ENCODE results near the gene SLC2A1. TPM values are rescaled to one million over a fixed set of nuclear protein-coding genes. Genes with fewer than 3 reads are reported as not detected.

SLC2A1 gene
- total RNA-seq, 1 donor from 2014 or later: 49.7 TPM

- DNase-seq (ENCODE audit: low spot score, unreplicated experiment): no peak
- H3K4me1 Mint-ChIP-seq (ENCODE audit: low read depth): no peaks in the 10 kb centered on the region
- no peaks in the 10 kb centered on the region for H3K36me3 Mint-ChIP-seq (ENCODE audit: insufficient read depth)
- no peak overlapping the region for H3K4me3 Mint-ChIP-seq (ENCODE audit: low read depth)
- TF ChIP-seq, protein P1, sequence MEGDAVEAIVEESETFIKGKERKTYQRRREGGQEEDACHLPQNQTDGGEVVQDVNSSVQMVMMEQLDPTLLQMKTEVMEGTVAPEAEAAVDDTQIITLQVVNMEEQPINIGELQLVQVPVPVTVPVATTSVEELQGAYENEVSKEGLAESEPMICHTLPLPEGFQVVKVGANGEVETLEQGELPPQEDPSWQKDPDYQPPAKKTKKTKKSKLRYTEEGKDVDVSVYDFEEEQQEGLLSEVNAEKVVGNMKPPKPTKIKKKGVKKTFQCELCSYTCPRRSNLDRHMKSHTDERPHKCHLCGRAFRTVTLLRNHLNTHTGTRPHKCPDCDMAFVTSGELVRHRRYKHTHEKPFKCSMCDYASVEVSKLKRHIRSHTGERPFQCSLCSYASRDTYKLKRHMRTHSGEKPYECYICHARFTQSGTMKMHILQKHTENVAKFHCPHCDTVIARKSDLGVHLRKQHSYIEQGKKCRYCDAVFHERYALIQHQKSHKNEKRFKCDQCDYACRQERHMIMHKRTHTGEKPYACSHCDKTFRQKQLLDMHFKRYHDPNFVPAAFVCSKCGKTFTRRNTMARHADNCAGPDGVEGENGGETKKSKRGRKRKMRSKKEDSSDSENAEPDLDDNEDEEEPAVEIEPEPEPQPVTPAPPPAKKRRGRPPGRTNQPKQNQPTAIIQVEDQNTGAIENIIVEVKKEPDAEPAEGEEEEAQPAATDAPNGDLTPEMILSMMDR (IDR thresholded peaks at IDR 0.05; ENCODE audit: unreplicated experiment): no peak
- H3K27me3 Mint-ChIP-seq: no peaks in the 10 kb centered on the region
- H3K27ac Mint-ChIP-seq: no peak overlapping the region
- peaks cover 9% of the 10 kb centered on the region for H3K9me3 Mint-ChIP-seq (ENCODE audit: low read depth)
Observed at GRCh38 chr1:42917241-42917495, 41.5 kb downstream of the SLC2A1 start.

- Mint-ChIP-seq H3K9me3 (ENCODE audit: low read depth) (peaks cover 9% of the 10 kb centered on the region), H3K27ac (no peak overlapping the region), H3K27me3 (no peaks in the 10 kb centered on the region), H3K36me3 (ENCODE audit: insufficient read depth) (no peaks in the 10 kb centered on the region), H3K4me1 (ENCODE audit: low read depth) (no peaks in the 10 kb centered on the region), H3K4me3 (ENCODE audit: low read depth) (no peak overlapping the region)
- TF ChIP-seq, protein P1 (IDR thresholded peaks at IDR 0.05; ENCODE audit: unreplicated experiment): no peak
- DNase-seq (ENCODE audit: low spot score, unreplicated experiment): no peak
Observed at GRCh38 chr1:42915456-42915855, 43.2 kb downstream of the SLC2A1 start.

DNA sequence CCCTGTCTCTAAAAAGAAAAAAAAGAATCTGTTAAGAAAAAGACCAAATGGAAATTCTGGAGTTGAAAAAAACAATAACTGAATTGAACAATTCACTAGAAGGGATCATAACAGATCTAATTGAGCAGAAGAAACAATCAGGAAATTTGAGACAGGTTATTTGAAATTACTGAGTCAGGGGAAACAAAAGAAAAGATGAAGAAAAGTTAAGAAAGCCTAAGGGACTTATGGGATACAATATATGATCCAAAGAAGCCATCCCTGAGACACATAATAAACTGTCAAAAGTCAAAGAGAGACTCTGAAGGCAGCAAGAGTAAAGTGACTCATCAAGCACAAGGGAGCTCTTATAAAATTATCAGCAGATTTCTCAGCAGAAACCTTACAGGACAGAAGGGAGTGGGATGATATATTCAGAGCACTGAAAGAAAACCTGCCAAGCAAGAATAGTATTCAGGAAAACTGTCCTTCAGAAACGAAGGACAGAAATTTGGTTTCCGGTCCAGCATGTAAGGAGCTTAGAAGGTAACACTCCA lies 44.5 kb downstream of the SLC2A1 start:
- no peaks in the 10 kb centered on the region for H3K27me3 Mint-ChIP-seq
- H3K9me3 Mint-ChIP-seq (ENCODE audit: low read depth): peaks cover 9% of the 10 kb centered on the region
- H3K36me3 Mint-ChIP-seq (ENCODE audit: insufficient read depth): no peaks in the 10 kb centered on the region
- TF ChIP-seq, protein P1 (IDR thresholded peaks at IDR 0.05; ENCODE audit: unreplicated experiment): no peak
- no peaks in the 10 kb centered on the region for H3K4me1 Mint-ChIP-seq (ENCODE audit: low read depth)
- H3K27ac Mint-ChIP-seq: no peak overlapping the region
- no peak for DNase-seq (ENCODE audit: low spot score, unreplicated experiment)
- H3K4me3 Mint-ChIP-seq (ENCODE audit: low read depth): no peak overlapping the region

- peak; percentile 36 for DNase-seq (ENCODE audit: low spot score, unreplicated experiment)
- no peak overlapping the region for H3K4me3 Mint-ChIP-seq (ENCODE audit: low read depth)
- TF ChIP-seq, protein P1 (IDR thresholded peaks at IDR 0.05; ENCODE audit: unreplicated experiment): peak; percentile 75
- no peaks in the 10 kb centered on the region for H3K36me3 Mint-ChIP-seq (ENCODE audit: insufficient read depth)
- no peaks in the 10 kb centered on the region for H3K4me1 Mint-ChIP-seq (ENCODE audit: low read depth)
- H3K9me3 Mint-ChIP-seq (ENCODE audit: low read depth): peaks cover 9% of the 10 kb centered on the region
- no peaks in the 10 kb centered on the region for H3K27me3 Mint-ChIP-seq
- H3K27ac Mint-ChIP-seq: no peak overlapping the region
Observed at GRCh38 chr1:42913426-42914091, 45.1 kb downstream of the SLC2A1 start.

GRCh38 chr1:42910985-42911384 lies 47.7 kb downstream of the SLC2A1 start:
- Mint-ChIP-seq H3K27me3 (no peaks in the 10 kb centered on the region), H3K4me3 (ENCODE audit: low read depth) (no peak overlapping the region), H3K27ac (no peak overlapping the region), H3K4me1 (ENCODE audit: low read depth) (no peaks in the 10 kb centered on the region), H3K36me3 (ENCODE audit: insufficient read depth) (no peaks in the 10 kb centered on the region), H3K9me3 (ENCODE audit: low read depth) (peaks cover 3% of the 10 kb centered on the region)
- no peak for DNase-seq (ENCODE audit: low spot score, unreplicated experiment)
- TF ChIP-seq, protein P1 (IDR thresholded peaks at IDR 0.05; ENCODE audit: unreplicated experiment): no peak
